ENCODE data around the gene G6PC2.

GRCh38 chr2:168855601-168856000 lies 45.5 kb upstream of the G6PC2 start:
- TF ChIP-seq, protein P1, sequence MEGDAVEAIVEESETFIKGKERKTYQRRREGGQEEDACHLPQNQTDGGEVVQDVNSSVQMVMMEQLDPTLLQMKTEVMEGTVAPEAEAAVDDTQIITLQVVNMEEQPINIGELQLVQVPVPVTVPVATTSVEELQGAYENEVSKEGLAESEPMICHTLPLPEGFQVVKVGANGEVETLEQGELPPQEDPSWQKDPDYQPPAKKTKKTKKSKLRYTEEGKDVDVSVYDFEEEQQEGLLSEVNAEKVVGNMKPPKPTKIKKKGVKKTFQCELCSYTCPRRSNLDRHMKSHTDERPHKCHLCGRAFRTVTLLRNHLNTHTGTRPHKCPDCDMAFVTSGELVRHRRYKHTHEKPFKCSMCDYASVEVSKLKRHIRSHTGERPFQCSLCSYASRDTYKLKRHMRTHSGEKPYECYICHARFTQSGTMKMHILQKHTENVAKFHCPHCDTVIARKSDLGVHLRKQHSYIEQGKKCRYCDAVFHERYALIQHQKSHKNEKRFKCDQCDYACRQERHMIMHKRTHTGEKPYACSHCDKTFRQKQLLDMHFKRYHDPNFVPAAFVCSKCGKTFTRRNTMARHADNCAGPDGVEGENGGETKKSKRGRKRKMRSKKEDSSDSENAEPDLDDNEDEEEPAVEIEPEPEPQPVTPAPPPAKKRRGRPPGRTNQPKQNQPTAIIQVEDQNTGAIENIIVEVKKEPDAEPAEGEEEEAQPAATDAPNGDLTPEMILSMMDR (IDR thresholded peaks at IDR 0.05): no peak
- TF ChIP-seq EZH2phosphoT487 (IDR thresholded peaks at IDR 0.05): no peak
